Large intestine (tissue), 3 donors: Measurements from ENCODE around the gene SCGN. TPM values are rescaled to one million over a fixed set of nuclear protein-coding genes. Genes with fewer than 3 reads are reported as not detected.

ENCODE experiments used
- DNase-seq, 2 donors: peaks; one replicate each; pipeline versions ENCODE4 v3.0.0 to v3.0.0-alpha.2; 2013
- H3K27ac ChIP-seq: one replicate; pipeline ENCODE4 v1.5.1; 2013; ENCODE audit warnings: low read length
- H3K27me3 ChIP-seq: 2 replicates; pipeline ENCODE4 v1.6.1; 2013; ENCODE audit warnings: low read length; ENCODE audit not compliant: control insufficient read depth, insufficient read depth
- H3K36me3 ChIP-seq: 2 replicates; pipeline ENCODE4 v1.6.1; 2013; ENCODE audit warnings: low read length; ENCODE audit not compliant: control insufficient read depth, insufficient read depth
- H3K4me1 ChIP-seq: one replicate; pipeline ENCODE4 v1.6.1; 2013; ENCODE audit warnings: low read length; ENCODE audit not compliant: control insufficient read depth, insufficient read depth
- H3K4me3 ChIP-seq: one replicate; pipeline ENCODE4 v1.5.1; 2013; ENCODE audit warnings: low read length
- H3K9me3 ChIP-seq: one replicate; pipeline ENCODE4 v1.6.1; 2013; ENCODE audit warnings: mild to moderate bottlenecking, low read depth, low read length, moderate library complexity; ENCODE audit not compliant: control insufficient read depth
- WGBS: methylation state at CpG from one replicate; pipeline ENCODE4 v1.1.5; 2013; ENCODE audit warnings: low lambda C conversion rate; ENCODE audit not compliant: insufficient coverage; 5-methylcytosine and 5-hydroxymethylcytosine counted together
- polyA plus RNA-seq: library from polyadenylated mRNA; unstranded; fragments of 120-200 nt; gene quantifications from one replicate; pipeline ENCODE4 v1.2.1, GENCODE V29; 2013

SCGN gene
- polyA plus RNA-seq, 1 donor: 36.9 TPM

DNA sequence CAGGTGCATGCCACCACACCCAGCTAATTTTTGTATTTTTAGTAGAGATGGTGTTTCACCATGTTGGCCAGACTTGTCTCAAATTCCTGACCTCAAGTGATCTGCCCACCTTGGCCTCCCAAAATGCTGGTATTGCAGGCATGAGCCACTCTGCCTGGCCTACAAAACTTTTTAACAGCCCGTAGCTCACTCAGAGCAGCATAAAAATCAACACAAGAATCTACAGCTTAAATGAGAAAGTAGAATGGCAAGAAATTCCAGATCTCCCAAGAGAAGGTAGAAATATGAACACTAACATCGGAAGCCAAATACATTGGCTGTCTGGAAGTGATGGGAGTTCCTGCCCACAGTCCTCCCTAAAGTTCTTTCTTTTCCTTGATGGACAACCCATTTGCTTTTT is 43.7 kb downstream of the SCGN start:
- no CpG with 5 or more reads among the region's 2 CpGs for WGBS
- H3K36me3 ChIP-seq: no peaks in the 10 kb centered on the region
- H3K9me3 ChIP-seq: no peaks in the 10 kb centered on the region
- DNase-seq: no peak
- H3K27me3 ChIP-seq: no peaks in the 10 kb centered on the region
- H3K4me1 ChIP-seq: no peaks in the 10 kb centered on the region
- no peak overlapping the region for H3K27ac ChIP-seq
- H3K4me3 ChIP-seq: no peak overlapping the region

- DNase-seq: no peak
- WGBS: 67% methylated on average over 1 of the region's 1 CpG
- H3K27ac ChIP-seq: no peak overlapping the region
- no peaks in the 10 kb centered on the region for H3K27me3 ChIP-seq
- H3K9me3 ChIP-seq: no peaks in the 10 kb centered on the region
- H3K36me3 ChIP-seq: no peaks in the 10 kb centered on the region
- peaks cover 4% of the 10 kb centered on the region for H3K4me1 ChIP-seq
- H3K4me3 ChIP-seq: no peak overlapping the region
Observed at GRCh38 chr6:25697537-25698340, 45.7 kb downstream of the SCGN start.

DNA sequence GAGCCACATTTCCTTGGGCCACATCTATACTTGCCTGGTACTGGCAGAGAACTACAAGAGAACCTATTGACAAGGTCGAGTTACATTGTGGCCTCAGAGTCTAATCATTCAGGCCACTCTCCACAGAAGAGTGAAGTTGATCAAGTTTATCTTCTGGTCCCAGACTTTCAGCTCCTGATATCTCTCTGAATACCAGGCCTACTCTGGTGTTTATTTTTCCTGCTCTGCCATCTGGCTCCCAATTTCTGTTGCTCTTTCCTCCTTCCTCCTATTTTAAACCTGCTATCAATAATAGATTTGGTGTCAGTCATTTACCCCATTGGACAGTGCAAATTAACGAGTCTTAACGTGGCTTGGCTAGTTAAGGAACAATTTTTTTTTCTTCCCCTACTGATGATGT is 46.6 kb downstream of the SCGN start:
- 100% methylated on average over 1 of the region's 3 CpGs for WGBS
- peaks cover 4% of the 10 kb centered on the region for H3K4me1 ChIP-seq

DNA sequence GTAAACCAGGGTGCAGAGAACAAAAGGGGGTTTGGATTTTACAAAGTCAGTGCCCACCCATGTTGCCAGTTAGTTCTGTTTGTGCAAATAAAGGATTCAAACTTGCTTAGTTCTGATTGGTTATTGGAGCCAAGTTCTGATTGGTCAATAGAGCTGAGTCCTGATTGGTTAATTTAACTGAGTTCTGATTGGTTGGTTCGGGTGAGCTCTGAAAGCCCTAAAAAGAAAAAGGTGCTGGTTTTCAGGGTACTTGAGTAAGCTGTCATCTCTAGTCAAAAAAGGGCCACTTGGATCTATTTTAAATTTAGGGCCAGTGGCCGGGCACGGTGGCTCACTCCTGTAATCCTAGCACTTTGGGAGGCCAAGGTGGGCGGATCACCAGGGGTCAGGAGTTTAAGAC is 47.6 kb downstream of the SCGN start:
- H3K36me3 ChIP-seq: no peaks in the 10 kb centered on the region
- no peak overlapping the region for H3K4me3 ChIP-seq
- peaks cover 4% of the 10 kb centered on the region for H3K4me1 ChIP-seq
- no peaks in the 10 kb centered on the region for H3K9me3 ChIP-seq
- H3K27me3 ChIP-seq: no peaks in the 10 kb centered on the region
- WGBS: no CpG with 5 or more reads among the region's 4 CpGs
- H3K27ac ChIP-seq: no peak overlapping the region
- no peak for DNase-seq

More for the DNA sequence above, 46.6 kb downstream of the SCGN start:
- no peaks in the 10 kb centered on the region for H3K9me3 ChIP-seq
- H3K27ac ChIP-seq: no peak overlapping the region
- H3K4me3 ChIP-seq: no peak overlapping the region
- DNase-seq: no peak
- no peaks in the 10 kb centered on the region for H3K36me3 ChIP-seq
- H3K27me3 ChIP-seq: no peaks in the 10 kb centered on the region

DNA sequence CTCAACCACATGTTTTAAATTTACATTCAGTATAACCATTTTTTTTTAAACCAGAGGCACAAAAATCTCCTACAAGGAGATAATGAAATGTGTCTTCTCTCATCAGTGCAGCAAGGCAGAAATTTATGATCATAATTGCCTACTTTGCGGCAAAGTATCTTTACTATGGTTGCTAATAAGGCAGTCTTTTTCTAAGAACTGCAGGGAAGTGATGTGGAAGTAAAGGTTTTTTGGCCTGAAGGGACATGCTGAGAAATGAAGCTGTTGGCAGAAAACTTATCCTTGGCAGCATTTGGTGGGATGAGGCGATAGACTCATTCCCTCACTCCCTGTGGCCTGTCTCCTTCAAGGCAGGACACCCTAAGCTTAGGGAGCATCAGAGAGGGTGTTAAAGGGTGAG is 48.7 kb downstream of the SCGN start:
- Histone ChIP-seq H3K27me3 (no peaks in the 10 kb centered on the region), H3K36me3 (no peaks in the 10 kb centered on the region), H3K27ac (no peak overlapping the region), H3K4me3 (no peak overlapping the region), H3K4me1 (peaks cover 4% of the 10 kb centered on the region), H3K9me3 (no peaks in the 10 kb centered on the region)
- WGBS: no CpG with 5 or more reads among the region's 2 CpGs
- DNase-seq: no peak

GRCh38 chr6:25701807-25702206 is 49.8 kb downstream of the SCGN start:
- no peak for DNase-seq
- no peaks in the 10 kb centered on the region for H3K36me3 ChIP-seq
- H3K9me3 ChIP-seq: no peaks in the 10 kb centered on the region
- 33% methylated on average over 1 of the region's 3 CpGs for WGBS
- no peaks in the 10 kb centered on the region for H3K27me3 ChIP-seq
- H3K4me3 ChIP-seq: no peak overlapping the region
- H3K4me1 ChIP-seq: peaks cover 4% of the 10 kb centered on the region
- H3K27ac ChIP-seq: no peak overlapping the region

GRCh38 chr6:25703005-25703404 is 51.0 kb downstream of the SCGN start:
- H3K27me3 ChIP-seq: no peaks in the 10 kb centered on the region
- WGBS: no CpG with 5 or more reads among the region's 3 CpGs
- H3K9me3 ChIP-seq: no peaks in the 10 kb centered on the region
- no peak for DNase-seq
- no peak overlapping the region for H3K27ac ChIP-seq
- no peaks in the 10 kb centered on the region for H3K36me3 ChIP-seq
- peaks cover 4% of the 10 kb centered on the region for H3K4me1 ChIP-seq
- H3K4me3 ChIP-seq: no peak overlapping the region

- Histone ChIP-seq H3K4me1 (peaks cover 4% of the 10 kb centered on the region), H3K4me3 (no peak overlapping the region), H3K27ac (no peak overlapping the region), H3K9me3 (no peaks in the 10 kb centered on the region), H3K36me3 (no peaks in the 10 kb centered on the region), H3K27me3 (no peaks in the 10 kb centered on the region)
- WGBS: no CpG with 5 or more reads among the region's 3 CpGs
- DNase-seq: no peak
Observed at GRCh38 chr6:25704001-25704400, 52.0 kb downstream of the SCGN start.

DNA sequence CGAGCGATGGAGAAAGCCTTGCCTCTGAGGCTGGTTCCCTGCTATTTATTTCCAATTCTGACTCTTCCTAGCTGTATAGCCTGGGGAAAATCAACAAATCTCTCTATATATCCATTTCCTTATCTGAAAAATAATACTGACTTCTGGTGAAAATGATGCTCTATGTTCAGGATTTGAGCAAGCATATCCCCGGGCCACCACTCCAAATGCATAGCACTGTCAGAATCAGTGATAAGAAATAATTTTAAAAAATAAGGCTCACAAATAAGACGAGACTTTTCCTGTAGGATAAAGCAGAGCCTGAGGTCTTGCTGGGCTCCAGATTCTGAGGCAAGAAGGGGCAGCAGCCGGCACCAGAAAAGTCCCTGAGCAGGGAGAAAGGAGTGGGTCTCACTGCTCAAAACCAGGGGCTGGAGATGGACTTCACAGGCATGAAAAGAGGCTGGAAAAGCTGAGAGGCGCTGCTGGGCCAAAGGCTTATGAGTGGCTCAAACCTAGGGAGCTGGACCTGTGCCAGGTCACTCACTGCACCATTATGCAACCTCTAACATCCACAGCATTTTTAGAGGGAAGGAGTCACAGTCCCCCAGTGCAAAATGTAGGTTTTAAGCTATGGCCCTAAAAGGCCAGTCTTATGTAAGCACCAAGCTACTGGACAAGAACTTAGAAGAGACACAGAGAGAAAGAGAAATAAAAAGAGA is 54.4 kb downstream of the SCGN start:
- no peak for DNase-seq
- 100% methylated on average over 1 of the region's 6 CpGs for WGBS
- Histone ChIP-seq H3K4me3 (no peak overlapping the region), H3K4me1 (peaks cover 1% of the 10 kb centered on the region), H3K27ac (no peak overlapping the region), H3K36me3 (no peaks in the 10 kb centered on the region), H3K27me3 (no peaks in the 10 kb centered on the region), H3K9me3 (no peaks in the 10 kb centered on the region)

DNA sequence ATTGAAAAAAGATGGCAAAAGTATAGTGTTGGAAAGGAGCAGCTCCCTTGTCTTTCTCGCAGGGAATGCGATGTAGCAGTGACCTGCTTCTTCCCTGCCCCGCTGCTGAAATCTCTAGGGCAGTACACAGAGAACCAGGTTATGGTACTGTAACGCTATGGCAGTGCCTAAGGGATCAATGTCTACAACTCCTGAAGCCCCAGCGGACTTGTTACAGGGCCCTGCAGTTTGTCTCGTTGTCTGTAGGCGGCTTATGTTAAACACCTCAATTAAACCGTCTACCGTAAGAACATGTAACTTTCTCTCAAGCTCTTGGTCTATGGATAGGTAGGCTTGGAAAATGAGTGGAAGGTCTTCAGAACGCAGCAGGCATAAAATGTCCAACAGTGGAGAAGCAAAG is 57.7 kb downstream of the SCGN start:
- 90% methylated on average over 2 of the region's 10 CpGs for WGBS
- no peaks in the 10 kb centered on the region for H3K36me3 ChIP-seq
- no peaks in the 10 kb centered on the region for H3K27me3 ChIP-seq
- H3K9me3 ChIP-seq: no peaks in the 10 kb centered on the region
- H3K4me1 ChIP-seq: no peaks in the 10 kb centered on the region
- H3K27ac ChIP-seq: no peak overlapping the region
- H3K4me3 ChIP-seq: no peak overlapping the region
- no peak for DNase-seq
